Measurements from ENCODE around the gene DR1. TPM values are rescaled to one million over a fixed set of nuclear protein-coding genes. Genes with fewer than 3 reads are reported as not detected.
A peak's percentile ranks its signal among the peaks of the same experiment; 100 is the strongest.

The DR1 gene
- total RNA-seq, 1 experiment from 2014 or later, result 87.3 TPM

- H3K36me3 Mint-ChIP-seq (ENCODE audit: insufficient read depth in 1 of 3, low read depth in 3 of 3), result peaks cover 2 to 21% (median 18%) of the 10 kb centered on the region in 3 experiments; a peak in 5 of 7 replicates
- H3K18ac ChIP-seq (ENCODE audit: insufficient read length, low read depth, low read length), result no peak overlapping the region
- peaks cover 2% of the 10 kb centered on the region; the same call in 1 of the 2 replicates for H3K4me1 ChIP-seq (ENCODE audit: insufficient read depth, low read length)
- no peak overlapping the region for H3K9ac ChIP-seq (ENCODE audit: extremely low read depth, insufficient read length, low read length)
- no peak overlapping the region; a peak in 1 of 7 replicates for H3K27ac Mint-ChIP-seq
- no peak overlapping the region for H2AK5ac ChIP-seq (ENCODE audit: insufficient read length, low read length)
- H3K56ac ChIP-seq (ENCODE audit: insufficient read length, low read depth, low read length), result no peak overlapping the region
- H3K23ac ChIP-seq (ENCODE audit: insufficient read length, low read depth, low read length), result no peak overlapping the region
- H3T11ph ChIP-seq (ENCODE audit: low read length), result no peak overlapping the region
- no peak overlapping the region for H2BK20ac ChIP-seq (ENCODE audit: low read depth, low read length, poor library complexity, severe bottlenecking)
- H2BK12ac ChIP-seq (ENCODE audit: insufficient read length, low read depth, low read length), result no peak overlapping the region
- H3K14ac ChIP-seq (ENCODE audit: insufficient read depth, low read length), result no peak overlapping the region
- H3K9me3 Mint-ChIP-seq, result no peaks in the 10 kb centered on the region
- peaks cover 3% of the 10 kb centered on the region for H4K20me1 ChIP-seq (ENCODE audit: control insufficient read depth, insufficient read depth, insufficient read length)
- no peak for DNase-seq
- H3K79me2 ChIP-seq (ENCODE audit: insufficient read depth, low read length), result peaks cover 21% of the 10 kb centered on the region; the same call in 1 of the 2 replicates
- H2BK15ac ChIP-seq (ENCODE audit: low read depth, low read length), result no peak overlapping the region
- H3K4me3 Mint-ChIP-seq, result peak overlapping the region; percentile 90 to 97
- H3K27ac ChIP-seq (ENCODE audit: insufficient read length, low read depth, low read length), result no peak overlapping the region
- H3K79me1 ChIP-seq (ENCODE audit: insufficient read depth, low read depth, low read length, poor library complexity, severe bottlenecking), result no peaks in the 10 kb centered on the region
- no peak overlapping the region for H2BK5ac ChIP-seq (ENCODE audit: insufficient read length, low read length)
- no peak overlapping the region for H2AFZ ChIP-seq (ENCODE audit: low read length)
- no peak for TF ChIP-seq CTCF (conservative IDR thresholded peaks at IDR 0.05)
- no peak overlapping the region for H4K5ac ChIP-seq (ENCODE audit: insufficient read length, low read depth, low read length)
- no peaks in the 10 kb centered on the region for H3K27me3 Mint-ChIP-seq (ENCODE audit: low read depth)
- H3K23me2 ChIP-seq (ENCODE audit: insufficient read length, low read depth, low read length, poor library complexity, severe bottlenecking), result peaks cover 16% of the 10 kb centered on the region
- no peaks in the 10 kb centered on the region for H3K27me3 ChIP-seq (ENCODE audit: insufficient read depth, low read length)
- no peak overlapping the region for H3K4ac ChIP-seq (ENCODE audit: low read depth, low read length)
- H3K4me2 ChIP-seq (ENCODE audit: insufficient read depth, insufficient read length, low read length), result peak overlapping the region; percentile 99
- no peaks in the 10 kb centered on the region for H3K9me3 ChIP-seq (ENCODE audit: control insufficient read depth, low read depth, low read length)
- no peak overlapping the region for H4K91ac ChIP-seq (ENCODE audit: insufficient read length, low read depth, low read length)
- H2BK120ac ChIP-seq (ENCODE audit: low read depth, low read length, poor library complexity, severe bottlenecking), result no peak overlapping the region
- H3K4me1 Mint-ChIP-seq, result peaks cover 28 to 30% of the 10 kb centered on the region in 2 experiments
- no peak overlapping the region for H4K8ac ChIP-seq (replicated peaks; ENCODE audit: insufficient read length, low read depth, low read length)
- no CpG with 5 or more reads among the region's 2 CpGs for WGBS (ENCODE audit: extremely low coverage, insufficient read length, low lambda C conversion rate)
Observed at GRCh38 chr1:93348104-93348728, 2.5 kb downstream of the DR1 start.

Data from H9 (cell line).